HG03354 (cell line): ENCODE results near the gene FAM13A.
A peak's percentile ranks its signal among the peaks of the same experiment; 100 is the strongest.

Source experiments
- ATAC-seq: cut with Tn5 transposase; IDR thresholded peaks from one replicate; pipeline ENCODE4 v1.9.1; 2021; ENCODE audit warnings: mild to moderate bottlenecking; ENCODE audit not compliant: unreplicated experiment, poor library complexity, severe bottlenecking

The FAM13A gene

GRCh38 chr4:88744609-88745008, 312.4 kb downstream of the FAM13A start:
- no peak for ATAC-seq

GRCh38 chr4:88743696-88744095, 313.3 kb downstream of the FAM13A start:
- ATAC-seq, result no peak

- ATAC-seq, result no peak
Measured at GRCh38 chr4:88742561-88742960, 314.4 kb downstream of the FAM13A start.

- no peak for ATAC-seq
Measured at GRCh38 chr4:88738180-88738579, 318.8 kb downstream of the FAM13A start.

- ATAC-seq, result peak; percentile 98
Measured at GRCh38 chr4:88737307-88737941, 319.6 kb downstream of the FAM13A start.

- ATAC-seq, result peak; percentile 35
Measured at GRCh38 chr4:88736264-88736663, 320.7 kb downstream of the FAM13A start.

GRCh38 chr4:88735564-88735963, 321.4 kb downstream of the FAM13A start:
- ATAC-seq, result no peak

- ATAC-seq, result no peak
Measured at GRCh38 chr4:88734403-88734949, 322.5 kb downstream of the FAM13A start.

- no peak for ATAC-seq
Measured at GRCh38 chr4:88732714-88733368, 324.1 kb downstream of the FAM13A start.

- no peak for ATAC-seq
Measured at GRCh38 chr4:88731381-88731780, 325.6 kb downstream of the FAM13A start.

GRCh38 chr4:88730811-88731210, 326.2 kb downstream of the FAM13A start:
- no peak for ATAC-seq

- no peak for ATAC-seq
Measured at GRCh38 chr4:88729146-88729760, 327.7 kb downstream of the FAM13A start.

GRCh38 chr4:88728146-88728545, 328.8 kb downstream of the FAM13A start:
- no peak for ATAC-seq

- no peak for ATAC-seq
Measured at GRCh38 chr4:88725986-88726385, 331.0 kb downstream of the FAM13A start.

GRCh38 chr4:88725143-88725542, 331.8 kb downstream of the FAM13A start:
- no peak for ATAC-seq

GRCh38 chr4:88724406-88724805, 332.6 kb downstream of the FAM13A start:
- no peak for ATAC-seq

- ATAC-seq, result no peak
Measured at GRCh38 chr4:88722828-88723227, 334.2 kb downstream of the FAM13A start.

- ATAC-seq, result no peak
Measured at GRCh38 chr4:88722276-88722780, 334.7 kb downstream of the FAM13A start.

- no peak for ATAC-seq
Measured at GRCh38 chr4:88720451-88721428, 336.2 kb downstream of the FAM13A start.

GRCh38 chr4:88719381-88719780, 337.6 kb downstream of the FAM13A start:
- no peak for ATAC-seq
